T-helper 17 cell (primary cell): ENCODE measurements around the gene LGI2. TPM values are rescaled to one million over a fixed set of nuclear protein-coding genes. Genes with fewer than 3 reads are reported as not detected.
"Not testable (repeated sequence)": the region's sequence is repeated elsewhere in the genome, so short reads cannot be mapped to it uniquely, and the experiment has no call there.

Experiments
- ATAC-seq: fragments of 150-1000 bp; cut with Tn5 transposase; 2 replicates; pipeline ENCODE4 v1.10.0; 2021; ENCODE audit warnings: mild to moderate bottlenecking, moderate library complexity
- DNase-seq, 3 donors: peaks; one replicate each; pipeline versions ENCODE4 v3.0.0 to v3.0.0-alpha.2; 2020 to 2021
- H3K9me3 ChIP-seq: one replicate; pipeline ENCODE4 v1.7.0; 2013; ENCODE audit warnings: low read length, mild to moderate bottlenecking; ENCODE audit not compliant: control insufficient read depth, poor library complexity, severe bottlenecking
- H3K27ac Mint-ChIP-seq: one replicate; pipeline ENCODE4 v1.8.0; 2022; ENCODE audit warnings: mild to moderate bottlenecking, moderate library complexity, mixed read lengths
- H3K27me3 Mint-ChIP-seq: one replicate; pipeline ENCODE4 v1.8.0; 2022; ENCODE audit warnings: mixed read lengths
- H3K36me3 Mint-ChIP-seq: one replicate; pipeline ENCODE4 v1.8.0; 2022; ENCODE audit warnings: low read depth, mixed read lengths
- H3K4me1 Mint-ChIP-seq: one replicate; pipeline ENCODE4 v1.8.0; 2022; ENCODE audit warnings: mild to moderate bottlenecking, mixed read lengths
- H3K4me3 Mint-ChIP-seq: one replicate; pipeline ENCODE4 v1.8.0; 2022; ENCODE audit warnings: mild to moderate bottlenecking, moderate library complexity, mixed read lengths
- total RNA-seq, 4 donors: library from RNA in 2 of 4; stranded (reverse) in 2 of 4; gene quantifications; one replicate each; pipeline ENCODE4 v1.2.3 and lab custom pipeline; 2022 to 2026

Gene LGI2
- total RNA-seq, 2 donors from 2014 or later: not detected

GRCh38 chr4:25061602-25062001 lies 30.9 kb upstream of the LGI2 start:
- no peaks in the 10 kb centered on the region for H3K9me3 ChIP-seq
- no peaks in the 10 kb centered on the region for H3K36me3 Mint-ChIP-seq
- no peak overlapping the region for H3K4me3 Mint-ChIP-seq
- DNase-seq: no peak
- H3K4me1 Mint-ChIP-seq: no peaks in the 10 kb centered on the region
- no peak for ATAC-seq
- peaks cover 36% of the 10 kb centered on the region for H3K27me3 Mint-ChIP-seq
- no peak overlapping the region for H3K27ac Mint-ChIP-seq

GRCh38 chr4:25060963-25061340 lies 30.2 kb upstream of the LGI2 start:
- DNase-seq: no peak
- no peak overlapping the region for H3K27ac Mint-ChIP-seq
- no peaks in the 10 kb centered on the region for H3K36me3 Mint-ChIP-seq
- H3K4me3 Mint-ChIP-seq: no peak overlapping the region
- ATAC-seq: no peak
- no peaks in the 10 kb centered on the region for H3K9me3 ChIP-seq
- H3K4me1 Mint-ChIP-seq: no peaks in the 10 kb centered on the region
- peaks cover 37% of the 10 kb centered on the region for H3K27me3 Mint-ChIP-seq

- peaks cover 37% of the 10 kb centered on the region for H3K27me3 Mint-ChIP-seq
These were observed 29.7 kb upstream of the LGI2 start for GRCh38 chr4:25060241-25060962.

GRCh38 chr4:25059791-25060190 lies 29.0 kb upstream of the LGI2 start:
- H3K9me3 ChIP-seq: no peaks in the 10 kb centered on the region
- H3K4me3 Mint-ChIP-seq: no peak overlapping the region
- peaks cover 40% of the 10 kb centered on the region for H3K27me3 Mint-ChIP-seq
- no peak overlapping the region for H3K27ac Mint-ChIP-seq
- DNase-seq (no peak), ATAC-seq (no peak)
- no peaks in the 10 kb centered on the region for H3K4me1 Mint-ChIP-seq
- H3K36me3 Mint-ChIP-seq: no peaks in the 10 kb centered on the region

More at GRCh38 chr4:25060241-25060962, 29.7 kb upstream of the LGI2 start:
- Mint-ChIP-seq H3K4me1 (no peaks in the 10 kb centered on the region), H3K36me3 (no peaks in the 10 kb centered on the region), H3K4me3 (no peak overlapping the region), H3K27ac (no peak overlapping the region)
- no peak for ATAC-seq
- no peaks in the 10 kb centered on the region for H3K9me3 ChIP-seq
- no peak for DNase-seq

GRCh38 chr4:25058796-25059195 lies 28.1 kb upstream of the LGI2 start:
- ATAC-seq: no peak
- no peak overlapping the region for H3K27ac Mint-ChIP-seq
- no peaks in the 10 kb centered on the region for H3K9me3 ChIP-seq
- no peak overlapping the region for H3K4me3 Mint-ChIP-seq
- no peaks in the 10 kb centered on the region for H3K36me3 Mint-ChIP-seq
- H3K27me3 Mint-ChIP-seq: peaks cover 47% of the 10 kb centered on the region
- H3K4me1 Mint-ChIP-seq: no peaks in the 10 kb centered on the region
- DNase-seq: no peak

- Mint-ChIP-seq H3K4me1 (no peaks in the 10 kb centered on the region), H3K36me3 (no peaks in the 10 kb centered on the region), H3K27me3 (peaks cover 53% of the 10 kb centered on the region), H3K27ac (no peak overlapping the region), H3K4me3 (no peak overlapping the region)
- H3K9me3 ChIP-seq: no peaks in the 10 kb centered on the region
- ATAC-seq (no peak), DNase-seq (no peak)
These were observed 26.6 kb upstream of the LGI2 start for GRCh38 chr4:25057299-25057698.

- H3K36me3 Mint-ChIP-seq, H3K4me1 Mint-ChIP-seq, ATAC-seq, DNase-seq, H3K27ac Mint-ChIP-seq, H3K9me3 ChIP-seq, H3K4me3 Mint-ChIP-seq: not testable (repeated sequence)
- peaks cover 58% of the 10 kb centered on the region for H3K27me3 Mint-ChIP-seq
These were observed 21.3 kb upstream of the LGI2 start for GRCh38 chr4:25052037-25052436.

GRCh38 chr4:25051534-25051933 lies 20.8 kb upstream of the LGI2 start:
- no peaks in the 10 kb centered on the region for H3K4me1 Mint-ChIP-seq
- H3K4me3 Mint-ChIP-seq: no peak overlapping the region
- H3K9me3 ChIP-seq: no peaks in the 10 kb centered on the region
- DNase-seq (no peak), ATAC-seq (no peak)
- no peaks in the 10 kb centered on the region for H3K36me3 Mint-ChIP-seq
- H3K27ac Mint-ChIP-seq: no peak overlapping the region
- peaks cover 53% of the 10 kb centered on the region for H3K27me3 Mint-ChIP-seq

- Mint-ChIP-seq H3K4me3 (no peak overlapping the region), H3K4me1 (no peaks in the 10 kb centered on the region), H3K27me3 (peaks cover 54% of the 10 kb centered on the region), H3K36me3 (no peaks in the 10 kb centered on the region), H3K27ac (no peak overlapping the region)
- no peak for ATAC-seq
- DNase-seq: no peak
- H3K9me3 ChIP-seq: no peaks in the 10 kb centered on the region
These were observed 19.8 kb upstream of the LGI2 start for GRCh38 chr4:25050370-25051078.

- DNase-seq (no peak), ATAC-seq (no peak)
- Mint-ChIP-seq H3K4me3 (no peak overlapping the region), H3K36me3 (no peaks in the 10 kb centered on the region), H3K27ac (no peak overlapping the region), H3K4me1 (no peaks in the 10 kb centered on the region), H3K27me3 (peaks cover 49% of the 10 kb centered on the region)
- H3K9me3 ChIP-seq: no peaks in the 10 kb centered on the region
These were observed 12.8 kb upstream of the LGI2 start for GRCh38 chr4:25043548-25043947.

- DNase-seq (no peak), ATAC-seq (no peak)
- no peak overlapping the region for H3K27ac Mint-ChIP-seq
- no peaks in the 10 kb centered on the region for H3K9me3 ChIP-seq
- peaks cover 32% of the 10 kb centered on the region for H3K27me3 Mint-ChIP-seq
- H3K4me1 Mint-ChIP-seq: peaks cover 7% of the 10 kb centered on the region
- no peak overlapping the region for H3K4me3 Mint-ChIP-seq
- no peaks in the 10 kb centered on the region for H3K36me3 Mint-ChIP-seq
These were observed 2.8 kb upstream of the LGI2 start for GRCh38 chr4:25033526-25033925.

GRCh38 chr4:25032126-25032525 lies 1.4 kb upstream of the LGI2 start:
- no peak overlapping the region for H3K4me3 Mint-ChIP-seq
- H3K27me3 Mint-ChIP-seq: peaks cover 41% of the 10 kb centered on the region
- H3K27ac Mint-ChIP-seq: no peak overlapping the region
- H3K36me3 Mint-ChIP-seq: no peaks in the 10 kb centered on the region
- no peak for ATAC-seq
- no peak for DNase-seq
- no peaks in the 10 kb centered on the region for H3K9me3 ChIP-seq
- peaks cover 7% of the 10 kb centered on the region for H3K4me1 Mint-ChIP-seq

GRCh38 chr4:25031077-25031621 lies 403 bp upstream of the LGI2 start:
- Mint-ChIP-seq H3K27me3 (peaks cover 51% of the 10 kb centered on the region), H3K36me3 (no peaks in the 10 kb centered on the region), H3K27ac (no peak overlapping the region), H3K4me1 (peaks cover 7% of the 10 kb centered on the region), H3K4me3 (no peak overlapping the region)
- ATAC-seq (no peak), DNase-seq (no peak)
- no peaks in the 10 kb centered on the region for H3K9me3 ChIP-seq
